Measurements from ENCODE around the gene CRYBG1. TPM values are rescaled to one million over a fixed set of nuclear protein-coding genes. Genes with fewer than 3 reads are reported as not detected.

Gene CRYBG1
- total RNA-seq, 1 experiment from 2014 or later, result 10.7 TPM

GRCh38 chr6:106579281-106579680 lies 218.8 kb downstream of the CRYBG1 start (continued):
- TF ChIP-seq TCF7L2 (IDR thresholded peaks at IDR 0.05; ENCODE audit: borderline replicate concordance, extremely low read depth, insufficient read depth, insufficient read length) (no peak), ATF3 (IDR thresholded peaks at IDR 0.05) (no peak), FOSL1 (IDR thresholded peaks at IDR 0.05; ENCODE audit: low read depth) (no peak), EZH2 (IDR thresholded peaks at IDR 0.05) (no peak), SRF (IDR thresholded peaks at IDR 0.05; ENCODE audit: low read depth) (no peak), ZBTB33 (IDR thresholded peaks at IDR 0.05; ENCODE audit: extremely low read depth, insufficient replicate concordance, low read length) (no peak)

GRCh38 chr6:106581468-106581867 lies 221.0 kb downstream of the CRYBG1 start:
- intact Hi-C loops (cut with micrococcal nuclease), result no loop called here
- Histone ChIP-seq H2AFZ (ENCODE audit: low read depth, low read length, poor library complexity, severe bottlenecking) (no peak overlapping the region), H3K27ac (ENCODE audit: low read depth, low read length) (no peak overlapping the region), H3K36me3 (ENCODE audit: control insufficient read depth in 1 of 2, insufficient read depth in 2 of 2, low read length in 2 of 2) (no peaks in the 10 kb centered on the region; a peak in 1 of 4 replicates), H3K4me1 (ENCODE audit: control insufficient read depth in 1 of 2, insufficient read depth in 2 of 2, low read length in 2 of 2) (no peaks in the 10 kb centered on the region), H3K9ac (ENCODE audit: low read length) (no peak overlapping the region), H4K20me1 (ENCODE audit: insufficient read depth) (no peaks in the 10 kb centered on the region), H3K9me3 (ENCODE audit: control insufficient read depth in 1 of 2, insufficient read depth in 1 of 2, low read depth in 1 of 2, low read length in 2 of 2) (no peaks in the 10 kb centered on the region), H3K4me2 (ENCODE audit: low read length) (no peak overlapping the region), H3K4me3 (replicated peaks in 1 of 2; ENCODE audit: low read depth in 1 of 2, low read length in 2 of 2) (no peak overlapping the region), H3K79me2 (ENCODE audit: insufficient read depth, low read length) (no peaks in the 10 kb centered on the region), H3K9me2 (ENCODE audit: insufficient read depth) (no peaks in the 10 kb centered on the region), H3K27me3 (ENCODE audit: insufficient read depth, low read length) (no peaks in the 10 kb centered on the region)
- ChIA-PET CTCF (no interaction called here), POLR2A (no interaction called here), RAD21 (ENCODE audit: low non-redundant PET in 1 of 2, low total read pairs in 2 of 2, uncharacterized antibody in 2 of 2, unreplicated experiment in 2 of 2) (no interaction called here)
- no TSS peak for BruUV-seq (replicated peaks)
- TF ChIP-seq POLR2AphosphoS5 (IDR thresholded peaks at IDR 0.05; ENCODE audit: low read depth, low read length), result no peak
- TF ChIP-seq EGR1 (IDR thresholded peaks at IDR 0.05; ENCODE audit: low read depth), result no peak
- ATAC-seq (no peak), DNase-seq (ENCODE audit: low read depth, low spot score) (no peak)

Data from HCT116 (cell line).